Osteoblast (primary cell): Measurements from ENCODE around the gene UIMC1. TPM values are rescaled to one million over a fixed set of nuclear protein-coding genes. Genes with fewer than 3 reads are reported as not detected.

Experiments used
- DNase-seq: peaks from one replicate; pipeline ENCODE4 v3.0.0; 2011; ENCODE audit warnings: low spot score, mixed read lengths; ENCODE audit not compliant: insufficient read length; ENCODE audit errors: missing footprints
- H2AFZ ChIP-seq: 2 replicates; pipeline ENCODE4 v1.6.0; 2011; ENCODE audit warnings: mild to moderate bottlenecking, low read length
- H3K27ac ChIP-seq: 2 replicates; pipeline ENCODE4 v1.5.1; 2011; ENCODE audit warnings: mild to moderate bottlenecking, low read depth, low read length, moderate library complexity
- H3K27me3 ChIP-seq: 2 replicates; pipeline ENCODE4 v1.6.0; 2012; ENCODE audit warnings: mild to moderate bottlenecking, control low read depth, inconsistent platforms, low read length, moderate library complexity; ENCODE audit not compliant: insufficient read depth
- H3K36me3 ChIP-seq: 2 replicates; pipeline ENCODE4 v1.5.1; 2011; ENCODE audit warnings: mild to moderate bottlenecking, low read length, control low read depth, moderate library complexity; ENCODE audit not compliant: insufficient read depth
- H3K4me1 ChIP-seq: 2 replicates; pipeline ENCODE4 v1.5.1; 2011; ENCODE audit warnings: mild to moderate bottlenecking, low read length, control low read depth, moderate library complexity; ENCODE audit not compliant: insufficient read depth
- H3K4me2 ChIP-seq: 2 replicates; pipeline ENCODE4 v1.6.0; 2011; ENCODE audit warnings: mild to moderate bottlenecking, low read length; ENCODE audit not compliant: insufficient read depth
- H3K4me3 ChIP-seq: fragments of 200-600 bp; sonication (generic); 3 replicates; pipeline ENCODE4 v1.5.1; 2012; ENCODE audit warnings: mild to moderate bottlenecking, low read length, inconsistent platforms; ENCODE audit not compliant: insufficient read depth
- H3K79me2 ChIP-seq: 2 replicates; pipeline ENCODE4 v1.6.0; 2012; ENCODE audit warnings: mild to moderate bottlenecking, low read length, control low read depth, inconsistent platforms; ENCODE audit not compliant: insufficient read depth
- H3K9me3 ChIP-seq: 2 replicates; pipeline ENCODE4 v1.5.1; 2011; ENCODE audit warnings: low read depth, low read length, control low read depth
- H4K20me1 ChIP-seq: 2 replicates; pipeline ENCODE4 v1.6.0; 2012; ENCODE audit warnings: mild to moderate bottlenecking, low read length, control low read depth; ENCODE audit not compliant: insufficient read depth
- total RNA-seq: library from RNA; depleted of rRNA; stranded (reverse); fragments of >200 nt; gene quantifications from 2 replicates; pipeline ENCODE4 v1.2.3, GENCODE V29; 2012
- TF ChIP-seq, protein P1 (sequence below): IDR thresholded peaks from 2 replicates; pipeline ENCODE4 v1.5.1; 2011; ENCODE audit warnings: mild to moderate bottlenecking, low read depth, low read length, moderate library complexity; ENCODE audit errors: extremely low read depth

The UIMC1 gene
- total RNA-seq, 1 donor: 40.9 TPM

GRCh38 chr5:177015156-177015555 lies 8.6 kb upstream of the UIMC1 start:
- TF ChIP-seq, protein P1, sequence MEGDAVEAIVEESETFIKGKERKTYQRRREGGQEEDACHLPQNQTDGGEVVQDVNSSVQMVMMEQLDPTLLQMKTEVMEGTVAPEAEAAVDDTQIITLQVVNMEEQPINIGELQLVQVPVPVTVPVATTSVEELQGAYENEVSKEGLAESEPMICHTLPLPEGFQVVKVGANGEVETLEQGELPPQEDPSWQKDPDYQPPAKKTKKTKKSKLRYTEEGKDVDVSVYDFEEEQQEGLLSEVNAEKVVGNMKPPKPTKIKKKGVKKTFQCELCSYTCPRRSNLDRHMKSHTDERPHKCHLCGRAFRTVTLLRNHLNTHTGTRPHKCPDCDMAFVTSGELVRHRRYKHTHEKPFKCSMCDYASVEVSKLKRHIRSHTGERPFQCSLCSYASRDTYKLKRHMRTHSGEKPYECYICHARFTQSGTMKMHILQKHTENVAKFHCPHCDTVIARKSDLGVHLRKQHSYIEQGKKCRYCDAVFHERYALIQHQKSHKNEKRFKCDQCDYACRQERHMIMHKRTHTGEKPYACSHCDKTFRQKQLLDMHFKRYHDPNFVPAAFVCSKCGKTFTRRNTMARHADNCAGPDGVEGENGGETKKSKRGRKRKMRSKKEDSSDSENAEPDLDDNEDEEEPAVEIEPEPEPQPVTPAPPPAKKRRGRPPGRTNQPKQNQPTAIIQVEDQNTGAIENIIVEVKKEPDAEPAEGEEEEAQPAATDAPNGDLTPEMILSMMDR: no peak
- Histone ChIP-seq H3K79me2 (no peaks in the 10 kb centered on the region), H3K9me3 (no peaks in the 10 kb centered on the region), H3K4me1 (peaks cover 3% of the 10 kb centered on the region), H3K27ac (no peak overlapping the region), H3K4me3 (no peak overlapping the region), H2AFZ (no peak overlapping the region), H3K4me2 (no peak overlapping the region), H3K27me3 (no peaks in the 10 kb centered on the region), H3K36me3 (no peaks in the 10 kb centered on the region), H4K20me1 (no peaks in the 10 kb centered on the region)
- no peak for DNase-seq

GRCh38 chr5:177010153-177010552 lies 3.6 kb upstream of the UIMC1 start:
- Histone ChIP-seq H3K36me3 (no peaks in the 10 kb centered on the region), H3K27me3 (no peaks in the 10 kb centered on the region), H3K79me2 (peaks cover 14% of the 10 kb centered on the region), H3K4me3 (no peak overlapping the region), H2AFZ (no peak overlapping the region), H4K20me1 (peaks cover 6% of the 10 kb centered on the region), H3K4me1 (peaks cover 8% of the 10 kb centered on the region), H3K9me3 (no peaks in the 10 kb centered on the region), H3K27ac (no peak overlapping the region), H3K4me2 (no peak overlapping the region)
- TF ChIP-seq, protein P1: no peak
- no peak for DNase-seq

GRCh38 chr5:177008716-177009115 lies 2.1 kb upstream of the UIMC1 start:
- DNase-seq: no peak
- peaks cover 15% of the 10 kb centered on the region for H3K4me1 ChIP-seq
- no peak overlapping the region for H3K4me2 ChIP-seq
- H3K27me3 ChIP-seq: no peaks in the 10 kb centered on the region
- H2AFZ ChIP-seq: no peak overlapping the region
- H4K20me1 ChIP-seq: peaks cover 19% of the 10 kb centered on the region
- H3K36me3 ChIP-seq: no peaks in the 10 kb centered on the region
- H3K79me2 ChIP-seq: peaks cover 28% of the 10 kb centered on the region
- TF ChIP-seq, protein P1: no peak
- no peak overlapping the region for H3K27ac ChIP-seq
- no peak overlapping the region for H3K4me3 ChIP-seq
- H3K9me3 ChIP-seq: no peaks in the 10 kb centered on the region

DNA sequence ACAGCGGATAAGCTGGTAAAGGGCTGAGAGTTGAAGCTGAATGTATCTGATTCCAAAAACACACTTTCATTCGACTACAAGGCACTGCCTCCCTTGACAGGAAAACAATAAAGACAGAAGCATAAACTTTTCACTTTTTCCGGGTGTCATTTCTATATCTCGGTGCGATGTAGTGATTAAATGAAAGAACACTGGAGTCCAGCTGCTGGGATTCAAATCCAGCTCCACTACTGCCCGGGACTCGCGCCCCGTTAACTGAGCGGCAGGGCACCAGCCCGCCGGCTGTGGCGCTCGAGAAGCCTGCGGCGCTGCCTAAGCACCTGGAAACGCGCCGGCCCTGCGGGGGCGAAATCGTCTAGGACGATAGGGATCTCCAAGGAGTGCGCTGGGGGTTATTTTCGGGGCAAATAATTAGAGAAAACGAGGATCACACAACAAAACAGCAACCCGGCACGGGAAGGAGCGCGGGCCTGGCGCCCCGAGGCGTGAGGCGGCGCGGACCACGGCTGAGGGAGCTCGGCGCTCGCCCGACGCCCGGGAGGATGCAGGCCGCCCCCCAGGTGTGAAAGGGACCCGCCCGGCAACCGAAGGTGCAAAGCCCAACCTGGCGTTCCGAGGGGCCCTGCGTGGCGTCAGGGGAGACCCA lies 837 bp downstream of the UIMC1 start:
- Histone ChIP-seq H3K9me3 (no peaks in the 10 kb centered on the region), H3K79me2 (peaks cover 58% of the 10 kb centered on the region), H2AFZ (peak overlapping the region; percentile 84), H3K4me1 (peaks cover 12% of the 10 kb centered on the region), H3K4me3 (peak overlapping the region; percentile 95), H3K36me3 (no peaks in the 10 kb centered on the region), H3K27ac (peak overlapping the region; percentile 69), H4K20me1 (peaks cover 32% of the 10 kb centered on the region), H3K4me2 (peak overlapping the region; percentile 82), H3K27me3 (no peaks in the 10 kb centered on the region)
- peak; percentile 87 for DNase-seq
- TF ChIP-seq, protein P1: peak; percentile 47
